Ovary (tissue), 9 donors: ENCODE measurements around the gene IFNA16. TPM values are rescaled to one million over a fixed set of nuclear protein-coding genes. Genes with fewer than 3 reads are reported as not detected.
"Not testable (repeated sequence)": the region's sequence is repeated elsewhere in the genome, so short reads cannot be mapped to it uniquely, and the experiment has no call there.

Source experiments
- DNase-seq, 5 donors: peaks; one replicate each; pipeline ENCODE4 v3.0.0-alpha.2; 2019 to 2020
- H3K27ac ChIP-seq, 2 donors: fragments of 200-600 bp; one replicate each; pipeline versions ENCODE4 v1.5.1 to v1.8.0; 2019 to 2022
- H3K27me3 ChIP-seq: fragments of 200-600 bp; one replicate; pipeline ENCODE4 v1.8.0; 2022
- H3K36me3 ChIP-seq: fragments of 200-600 bp; sonication (generic); one replicate; pipeline ENCODE4 v1.5.1; 2019
- H3K4me1 ChIP-seq: one replicate; pipeline ENCODE4 v1.8.1; 2013; ENCODE audit warnings: mild to moderate bottlenecking, moderate library complexity; ENCODE audit not compliant: insufficient read depth
- H3K4me3 ChIP-seq: fragments of 200-600 bp; sonication (generic); one replicate; pipeline ENCODE4 v1.5.1; 2017
- H3K9me3 ChIP-seq, 2 donors: fragments of 200-600 bp in 1 of 2; sonication (generic) in 1 of 2; one replicate each; pipeline versions ENCODE4 v1.5.1 to v1.8.1; 2013 to 2019; ENCODE audit warnings: mild to moderate bottlenecking in 1 of 2, moderate library complexity in 1 of 2
- EP300 ChIP-seq: sonication (generic); formaldehyde crosslinking; IDR thresholded peaks from one replicate; pipeline ENCODE4 v1.6.1; 2017; ENCODE audit warnings: antibody characterized with exemption
- POLR2A ChIP-seq: fragments of 450-650 bp; IDR thresholded peaks from one replicate; pipeline ENCODE4 v1.6.1; 2017; ENCODE audit warnings: antibody characterized with exemption, mild to moderate bottlenecking, moderate library complexity
- WGBS, 3 donors: extraction: QIAGEN DNeasy Blood & Tissue Kit in 1 of 3; methylation state at CpG; one replicate each; pipeline versions ENCODE4 v1.1.5 to v1.1.7; 2013 to 2017; 5-methylcytosine and 5-hydroxymethylcytosine counted together
- intact Hi-C, 4 donors: fragments of 100-400 bp; cut with DNase I; formaldehyde crosslinking; loops; one replicate each; pipeline versions ENCODE4 v1.11.0 to v1.15.1; 2022 to 2023
- polyA plus RNA-seq, 2 donors: library from polyadenylated mRNA; stranded (reverse); fragments of 200-250 nt in 1 of 2; fragments of 350-450 nt in 1 of 2; fragmentation: Illumina TruSeq in 1 of 2; extraction: RNeasy Lipid Tissue Mini Kit (QIAGEN cat#74804) in 1 of 2; gene quantifications; one replicate each; pipeline ENCODE4 v1.2.3, GENCODE V29; 2013 to 2014
- total RNA-seq, 7 donors: library from RNA; depleted of rRNA in 2 of 7; stranded (reverse); fragments of >200 nt in 2 of 7; fragmentation: NEBNext Ultra II Directional in 3 of 7; extraction: Animal tissue kit (Norgen Biotek cat#: 25700) in 3 of 7; gene quantifications; one replicate each; pipeline versions ENCODE4 v1.1.0 to v1.2.4, GENCODE V29; 2016 to 2023
- TF ChIP-seq, protein P1 (sequence below), 3 donors: fragments of 450-650 bp in 2 of 3; fragments of 200-600 bp in 1 of 3; IDR thresholded peaks; one replicate each; pipeline versions ENCODE4 v1.5.1 to v1.8.0; 2016 to 2022; ENCODE audit warnings: antibody characterized with exemption in 3 of 3, mild to moderate bottlenecking in 1 of 3
- donor health status: DM: no; HTN: no; CAD: no; lungs with moderate emphysema.
- donor health status: DM: no; HTN: no; CAD: no.
- donor health status: Bipolar disorder and iron deficiency.
- donor health status: DM: yes; HTN: yes; CAD: no.
- donor health status: DM: no; HTN: no; CAD: no.
- donor health status: DM: yes; HTN: yes; CAD: no.

Gene IFNA16
- total and polyA plus RNA-seq, 9 donors: not detected

DNA sequence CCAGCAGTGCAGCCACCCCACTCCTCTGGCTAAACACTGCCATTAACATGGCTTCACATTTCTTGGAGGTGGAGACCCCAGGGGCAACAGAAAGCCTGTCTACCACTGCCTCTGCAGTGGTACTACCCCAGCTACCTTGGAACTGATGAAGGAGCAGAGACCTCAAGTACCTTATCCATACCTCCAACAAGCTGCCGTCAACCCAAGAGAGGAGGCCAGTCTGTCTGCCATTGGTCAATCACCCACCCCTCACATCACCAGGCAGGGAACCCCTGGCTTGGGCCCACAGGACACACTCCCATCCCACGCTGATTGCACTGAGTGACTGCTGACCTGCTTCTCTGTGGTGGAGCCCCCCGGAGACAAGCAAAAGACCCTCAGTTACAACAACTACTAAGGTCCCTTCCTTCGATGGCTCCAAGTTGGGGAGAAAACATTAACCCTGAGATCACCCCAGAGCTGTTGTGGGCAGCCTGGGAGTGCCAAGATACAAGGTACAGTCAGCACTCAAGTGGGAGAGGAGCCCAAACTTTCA, 17.1 kb upstream of the IFNA16 start:
- Histone ChIP-seq H3K4me1 (no peaks in the 10 kb centered on the region), H3K36me3 (no peaks in the 10 kb centered on the region), H3K27me3 (no peaks in the 10 kb centered on the region), H3K4me3 (no peak overlapping the region), H3K27ac (no peak overlapping the region), H3K9me3 (no peaks in the 10 kb centered on the region)
- intact Hi-C loops: no loop called here
- DNase-seq: no peak
- WGBS, 3 donors: 74 to 83% (median 78%) methylated on average over 4 of the region's 4 CpGs
- TF ChIP-seq POLR2A: no peak
- TF ChIP-seq EP300: no peak
- TF ChIP-seq, protein P1, sequence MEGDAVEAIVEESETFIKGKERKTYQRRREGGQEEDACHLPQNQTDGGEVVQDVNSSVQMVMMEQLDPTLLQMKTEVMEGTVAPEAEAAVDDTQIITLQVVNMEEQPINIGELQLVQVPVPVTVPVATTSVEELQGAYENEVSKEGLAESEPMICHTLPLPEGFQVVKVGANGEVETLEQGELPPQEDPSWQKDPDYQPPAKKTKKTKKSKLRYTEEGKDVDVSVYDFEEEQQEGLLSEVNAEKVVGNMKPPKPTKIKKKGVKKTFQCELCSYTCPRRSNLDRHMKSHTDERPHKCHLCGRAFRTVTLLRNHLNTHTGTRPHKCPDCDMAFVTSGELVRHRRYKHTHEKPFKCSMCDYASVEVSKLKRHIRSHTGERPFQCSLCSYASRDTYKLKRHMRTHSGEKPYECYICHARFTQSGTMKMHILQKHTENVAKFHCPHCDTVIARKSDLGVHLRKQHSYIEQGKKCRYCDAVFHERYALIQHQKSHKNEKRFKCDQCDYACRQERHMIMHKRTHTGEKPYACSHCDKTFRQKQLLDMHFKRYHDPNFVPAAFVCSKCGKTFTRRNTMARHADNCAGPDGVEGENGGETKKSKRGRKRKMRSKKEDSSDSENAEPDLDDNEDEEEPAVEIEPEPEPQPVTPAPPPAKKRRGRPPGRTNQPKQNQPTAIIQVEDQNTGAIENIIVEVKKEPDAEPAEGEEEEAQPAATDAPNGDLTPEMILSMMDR (IDR thresholded peaks at IDR 0.05): no peak

DNA sequence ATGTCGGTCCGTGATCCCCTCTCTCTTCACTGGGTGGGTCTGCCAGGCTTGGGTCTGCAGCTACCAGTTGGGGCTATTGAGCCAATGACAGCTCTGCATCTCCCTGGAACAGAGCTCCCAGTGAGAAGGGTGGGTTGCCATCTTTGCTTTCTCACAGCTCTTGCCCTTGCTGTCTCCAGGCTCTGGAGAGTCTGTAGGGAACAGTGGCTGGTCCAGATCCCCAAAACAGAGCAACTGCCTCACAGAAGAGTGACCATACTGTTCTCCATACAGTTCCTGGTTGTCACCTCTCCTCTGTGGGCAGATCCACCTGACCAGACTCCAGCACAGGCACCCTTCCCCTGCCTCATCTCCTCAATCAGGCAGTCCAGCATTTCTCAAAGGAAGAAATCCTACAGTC, 16.1 kb upstream of the IFNA16 start:
- no peaks in the 10 kb centered on the region for H3K27me3 ChIP-seq
- TF ChIP-seq, protein P1 (IDR thresholded peaks at IDR 0.05): no peak
- TF ChIP-seq EP300: no peak
- TF ChIP-seq POLR2A: no peak
- H3K4me3 ChIP-seq: no peak overlapping the region
- WGBS, 3 donors: 83 to 92% (median 92%) methylated on average over 2 of the region's 2 CpGs
- DNase-seq: no peak
- no peaks in the 10 kb centered on the region for H3K36me3 ChIP-seq
- H3K9me3 ChIP-seq: no peaks in the 10 kb centered on the region
- no peaks in the 10 kb centered on the region for H3K4me1 ChIP-seq
- H3K27ac ChIP-seq: no peak overlapping the region
- intact Hi-C loops: no loop called here

DNA sequence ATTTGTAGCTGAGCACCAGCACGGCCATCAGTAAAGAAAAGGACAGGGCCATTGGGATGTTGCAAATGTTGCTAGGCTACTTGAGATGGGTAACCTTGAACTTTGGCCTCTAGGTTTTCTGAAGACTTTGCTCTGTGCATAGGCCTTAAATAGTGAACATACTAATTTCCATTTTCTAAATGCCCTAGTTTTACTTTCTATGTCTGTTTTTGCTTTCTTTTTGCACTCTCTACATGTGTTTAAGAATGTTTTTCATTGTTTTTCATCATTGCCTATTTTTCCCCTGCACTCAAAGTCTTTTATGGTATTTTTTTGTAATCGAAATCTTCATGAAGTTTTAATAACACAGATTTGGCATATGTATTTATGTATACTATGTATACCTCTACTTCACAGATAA, 11.0 kb upstream of the IFNA16 start, which contains the start of gene IFNA17:
TSS of gene IFNA17 (minus strand) at position 101 of the 400 bp plus-strand sequence. CDS start at position 52, 49 bp downstream.
- WGBS, 3 donors: 60 to 62% (median 61%) methylated on average over 2 of the region's 2 CpGs
- H3K4me1 ChIP-seq: no peaks in the 10 kb centered on the region
- no peaks in the 10 kb centered on the region for H3K9me3 ChIP-seq
- TF ChIP-seq, protein P1 (IDR thresholded peaks at IDR 0.05): no peak
- TF ChIP-seq EP300: no peak
- TF ChIP-seq POLR2A: no peak
- H3K36me3 ChIP-seq: no peaks in the 10 kb centered on the region
- intact Hi-C loops: no loop called here
- no peak for DNase-seq
- H3K4me3 ChIP-seq: no peak within 1 kb of the TSS
- no peaks in the 10 kb centered on the region for H3K27me3 ChIP-seq
- no peak within 1 kb of the TSS for H3K27ac ChIP-seq

DNA sequence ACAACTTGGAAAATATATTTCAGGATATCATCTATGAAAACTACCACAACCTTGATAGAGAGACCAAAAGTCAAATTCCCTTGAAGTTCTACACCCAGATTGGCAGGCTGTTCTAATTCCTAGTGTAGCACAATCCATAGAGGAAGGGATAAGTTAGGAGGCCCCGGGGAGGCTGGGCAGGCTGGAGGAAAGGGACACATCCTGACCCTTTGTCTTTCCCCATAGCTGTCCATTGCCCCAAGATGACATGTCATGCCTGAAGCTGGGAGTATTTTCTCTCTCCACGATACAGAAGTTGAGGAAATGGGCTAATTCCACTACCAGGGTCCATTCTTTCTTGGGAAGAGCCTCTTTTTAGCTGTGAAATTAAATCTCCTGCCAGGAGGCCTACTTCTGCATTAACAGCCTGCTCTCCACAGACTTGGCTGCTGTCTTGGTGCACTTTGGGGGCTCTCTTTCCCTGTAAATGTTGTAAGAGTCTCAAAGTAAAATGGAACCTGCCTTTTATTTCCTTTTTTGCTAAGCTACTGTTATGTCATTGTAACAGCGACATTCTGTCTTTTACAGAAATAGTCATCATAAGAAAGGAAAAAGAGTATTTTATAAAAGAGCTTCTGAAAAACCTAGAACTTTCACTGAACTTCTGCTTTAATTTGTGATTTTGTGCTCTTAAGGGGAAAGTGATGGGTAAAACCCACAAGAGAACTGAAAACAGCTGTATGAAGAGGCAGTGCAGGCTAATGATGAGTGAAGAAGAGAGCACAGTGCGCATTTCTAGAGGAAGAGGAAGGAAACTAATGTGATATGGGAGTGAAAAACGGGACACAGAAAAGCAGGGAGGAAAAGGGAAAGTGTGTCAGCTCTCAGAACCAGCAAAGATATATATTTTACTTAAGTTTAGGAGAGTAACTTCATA, 3.4 kb downstream of the IFNA16 start:
- H3K4me3 ChIP-seq, intact Hi-C loops, DNase-seq, H3K36me3 ChIP-seq, H3K27ac ChIP-seq, H3K4me1 ChIP-seq, H3K9me3 ChIP-seq, H3K27me3 ChIP-seq: not testable (repeated sequence)
- WGBS, 3 donors: 43 to 51% (median 45%) methylated on average over 5 of the region's 5 CpGs

DNA sequence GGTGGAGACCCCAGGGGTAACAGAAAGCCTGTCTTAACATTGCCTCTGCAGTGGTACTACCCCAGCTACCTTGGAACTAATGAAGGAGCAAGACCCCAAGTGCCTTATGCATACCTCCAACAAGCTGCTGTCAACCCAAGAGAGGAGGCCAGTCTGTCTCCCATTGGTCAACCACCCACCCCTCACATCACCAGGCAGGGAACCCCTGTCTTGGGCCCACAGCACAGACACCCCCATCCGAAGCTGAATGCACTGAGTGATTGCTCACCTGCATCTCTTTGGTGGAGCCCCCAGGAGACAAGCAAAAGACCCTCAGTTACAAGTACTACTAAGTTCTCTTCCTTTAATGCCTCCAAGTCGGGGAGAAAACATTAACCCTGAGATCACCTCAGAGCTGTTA, 5.0 kb downstream of the IFNA16 start:
- H3K36me3 ChIP-seq, H3K4me1 ChIP-seq, H3K4me3 ChIP-seq, H3K9me3 ChIP-seq, intact Hi-C loops, H3K27me3 ChIP-seq, H3K27ac ChIP-seq, DNase-seq: not testable (repeated sequence)
- WGBS, 3 donors: 51 to 60% (median 55%) methylated on average over 1 to 2 of the region's 2 CpGs

DNA sequence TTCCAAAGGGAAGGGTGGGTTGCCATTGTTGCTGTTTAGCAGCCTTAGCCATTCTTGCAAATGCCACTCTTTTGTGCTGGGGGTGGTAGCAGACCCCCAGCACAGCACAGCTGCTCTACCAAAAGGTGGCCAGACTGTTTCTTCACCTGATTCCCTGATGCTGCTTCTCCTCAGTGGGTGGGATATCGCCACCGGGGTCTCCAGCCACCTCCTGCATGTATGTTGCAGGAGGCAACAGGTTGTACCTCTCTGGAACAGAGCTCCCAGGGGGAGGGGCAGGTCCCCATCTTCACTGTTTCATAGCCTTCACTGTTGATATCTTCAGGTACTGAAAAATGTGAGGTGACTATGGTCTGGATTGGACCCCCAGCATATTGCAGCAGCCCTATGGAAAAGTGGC, 6.3 kb downstream of the IFNA16 start:
- H3K4me3 ChIP-seq, H3K27ac ChIP-seq, intact Hi-C loops, H3K27me3 ChIP-seq, H3K36me3 ChIP-seq, H3K9me3 ChIP-seq, DNase-seq, H3K4me1 ChIP-seq: not testable (repeated sequence)
- 82 to 95% (median 89%) methylated on average over 2 of the region's 2 CpGs for WGBS, 3 donors
